Smooth muscle cell (in vitro differentiated cells): ENCODE results near the gene NRBF2. TPM values are rescaled to one million over a fixed set of nuclear protein-coding genes. Genes with fewer than 3 reads are reported as not detected.

ENCODE experiments used
- DNase-seq: peaks from one replicate; lab custom pipeline; 2025; ENCODE audit not compliant: unreplicated experiment; lab: John Stamatoyannopoulos, UW
- H2AFZ ChIP-seq: fragments of 200-600 bp; sonication (generic); 2 replicates; pipeline ENCODE4 v1.6.0; 2016; ENCODE audit warnings: antibody characterized with exemption, low read depth, mild to moderate bottlenecking
- H3F3A ChIP-seq: fragments of 200-600 bp; sonication (generic); 2 replicates; pipeline ENCODE4 v1.6.0; 2017; ENCODE audit warnings: antibody characterized with exemption, low read depth
- H3K27ac ChIP-seq: fragments of 200-600 bp; sonication (generic); 2 replicates; pipeline ENCODE4 v1.5.1; 2016; ENCODE audit warnings: low read depth, mild to moderate bottlenecking
- H3K27me3 ChIP-seq: fragments of 200-600 bp; sonication (generic); 2 replicates; pipeline ENCODE4 v1.6.1; 2016; ENCODE audit warnings: low read depth, mild to moderate bottlenecking
- H3K36me3 ChIP-seq: fragments of 200-600 bp; sonication (generic); 2 replicates; pipeline ENCODE4 v1.5.1; 2016; ENCODE audit warnings: low read depth
- H3K4me1 ChIP-seq: fragments of 200-600 bp; sonication (generic); 2 replicates; pipeline ENCODE4 v1.5.1; 2016; ENCODE audit warnings: low read depth
- H3K4me2 ChIP-seq: fragments of 200-600 bp; sonication (generic); 2 replicates; pipeline ENCODE4 v1.6.0; 2016; ENCODE audit warnings: mild to moderate bottlenecking
- H3K4me3 ChIP-seq: fragments of 200-600 bp; sonication (generic); 2 replicates; pipeline ENCODE4 v1.5.1; 2016; ENCODE audit warnings: mild to moderate bottlenecking
- H3K79me2 ChIP-seq: fragments of 200-600 bp; sonication (generic); 2 replicates; pipeline ENCODE4 v1.6.0; 2016; ENCODE audit warnings: low read depth, mild to moderate bottlenecking
- H3K9ac ChIP-seq: fragments of 200-600 bp; sonication (generic); 2 replicates; pipeline ENCODE4 v1.6.0; 2016; ENCODE audit warnings: low read depth
- H3K9me3 ChIP-seq: fragments of 200-600 bp; sonication (generic); replicated peaks from 2 replicates; pipeline ENCODE4 v1.5.1; 2016; ENCODE audit warnings: low read depth
- H4K20me1 ChIP-seq: fragments of 200-600 bp; sonication (generic); 2 replicates; pipeline ENCODE4 v1.6.0; 2016; ENCODE audit warnings: low read depth
- WGBS: methylation state at CpG from one replicate; pipeline ENCODE4 v1.1.7; 2016; ENCODE audit warnings: low lambda C conversion rate; 5-methylcytosine and 5-hydroxymethylcytosine counted together
- polyA plus RNA-seq: library from polyadenylated mRNA; unstranded; fragments of >200 nt; fragmentation: Nextera tagmentation; extraction: Ambion mirVana; gene quantifications from 2 replicates; pipeline ENCODE4 v1.2.1, GENCODE V29; 2016
- total RNA-seq: library from RNA; depleted of rRNA; stranded (reverse); fragments of >200 nt; gene quantifications from 2 replicates; pipeline ENCODE4 v1.2.3, GENCODE V29; 2014
- TF ChIP-seq, protein P1 (sequence below): fragments of 200-600 bp; sonication (generic); IDR thresholded peaks from 2 replicates; pipeline ENCODE4 v1.5.1; 2017; ENCODE audit warnings: borderline replicate concordance, mild to moderate bottlenecking, antibody characterized with exemption; ENCODE audit not compliant: insufficient read depth, poor library complexity, severe bottlenecking

The NRBF2 gene
- total and polyA plus RNA-seq, 2 experiments from 2014 or later = 61.9 to 65.5 TPM

DNA sequence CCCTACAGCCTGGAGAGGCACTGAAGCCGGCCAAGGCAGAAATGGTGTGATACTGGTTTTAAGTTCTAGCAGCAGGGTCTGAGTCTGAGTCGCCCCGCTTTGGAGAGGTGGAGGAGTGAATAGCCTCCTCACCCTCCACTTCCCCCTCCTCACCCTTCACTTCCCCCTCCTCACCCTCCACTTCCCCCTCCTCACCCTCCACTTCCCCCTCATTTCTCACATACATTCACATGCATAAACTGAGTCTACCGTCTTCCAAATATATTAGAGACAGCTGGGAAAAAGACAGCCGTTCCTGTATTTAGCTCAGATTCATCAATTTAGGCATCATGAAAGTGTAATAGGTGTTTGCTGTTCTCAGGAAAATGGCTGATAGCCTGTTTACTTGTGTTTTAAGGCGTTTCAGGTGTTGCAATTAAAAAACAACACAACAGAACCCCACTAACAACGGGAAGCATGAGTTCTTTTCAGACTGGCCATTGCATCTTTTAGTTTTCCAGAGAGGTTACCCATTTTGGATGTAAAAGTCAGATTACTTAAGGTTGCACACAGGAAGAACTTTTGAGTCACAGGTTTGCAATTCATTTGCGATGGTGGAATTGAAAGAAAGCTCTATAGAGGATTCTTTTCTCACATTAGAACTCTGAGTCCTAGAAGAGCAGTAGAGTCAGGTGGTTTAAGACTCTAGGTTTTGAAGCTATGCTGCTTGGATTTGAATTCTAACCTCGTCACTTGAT is 861 bp downstream of the NRBF2 start:
- Histone ChIP-seq H3K4me1 (peaks cover 14% of the 10 kb centered on the region), H3K4me2 (peak overlapping the region; percentile 99), H3K27me3 (no peaks in the 10 kb centered on the region), H3F3A (no peaks in the 10 kb centered on the region), H4K20me1 (peaks cover 49% of the 10 kb centered on the region), H3K36me3 (no peaks in the 10 kb centered on the region), H3K27ac (peak overlapping the region; percentile 94), H3K9ac (peak overlapping the region; percentile 98), H3K9me3 (no peaks in the 10 kb centered on the region), H3K79me2 (peaks cover 57% of the 10 kb centered on the region), H3K4me3 (peak overlapping the region; percentile 96), H2AFZ (peak overlapping the region; percentile 67)
- TF ChIP-seq, protein P1, sequence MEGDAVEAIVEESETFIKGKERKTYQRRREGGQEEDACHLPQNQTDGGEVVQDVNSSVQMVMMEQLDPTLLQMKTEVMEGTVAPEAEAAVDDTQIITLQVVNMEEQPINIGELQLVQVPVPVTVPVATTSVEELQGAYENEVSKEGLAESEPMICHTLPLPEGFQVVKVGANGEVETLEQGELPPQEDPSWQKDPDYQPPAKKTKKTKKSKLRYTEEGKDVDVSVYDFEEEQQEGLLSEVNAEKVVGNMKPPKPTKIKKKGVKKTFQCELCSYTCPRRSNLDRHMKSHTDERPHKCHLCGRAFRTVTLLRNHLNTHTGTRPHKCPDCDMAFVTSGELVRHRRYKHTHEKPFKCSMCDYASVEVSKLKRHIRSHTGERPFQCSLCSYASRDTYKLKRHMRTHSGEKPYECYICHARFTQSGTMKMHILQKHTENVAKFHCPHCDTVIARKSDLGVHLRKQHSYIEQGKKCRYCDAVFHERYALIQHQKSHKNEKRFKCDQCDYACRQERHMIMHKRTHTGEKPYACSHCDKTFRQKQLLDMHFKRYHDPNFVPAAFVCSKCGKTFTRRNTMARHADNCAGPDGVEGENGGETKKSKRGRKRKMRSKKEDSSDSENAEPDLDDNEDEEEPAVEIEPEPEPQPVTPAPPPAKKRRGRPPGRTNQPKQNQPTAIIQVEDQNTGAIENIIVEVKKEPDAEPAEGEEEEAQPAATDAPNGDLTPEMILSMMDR = no peak
- WGBS = 14% methylated on average over 9 of the region's 9 CpGs
- no peak for DNase-seq

DNA sequence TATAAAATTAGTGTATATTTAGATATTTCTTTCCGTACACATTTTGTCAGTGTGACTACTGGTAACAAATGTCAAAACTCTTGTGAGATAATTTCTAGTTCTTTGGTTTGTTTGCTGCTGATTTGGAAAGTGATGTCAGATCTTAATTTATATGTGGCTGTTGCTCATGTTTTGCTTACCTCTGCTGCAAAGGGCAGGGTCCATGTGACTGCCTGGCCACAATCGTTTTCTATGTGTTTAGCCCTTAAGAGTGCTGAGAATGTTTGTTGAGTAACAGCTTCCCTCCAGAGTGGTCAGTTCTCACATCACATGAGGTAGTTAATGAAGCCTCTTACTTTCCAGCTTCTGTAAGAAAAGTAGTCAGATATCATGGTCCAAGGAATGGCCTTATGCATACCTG is 4.2 kb downstream of the NRBF2 start:
- Histone ChIP-seq H4K20me1 (peaks cover 82% of the 10 kb centered on the region), H3K27me3 (no peaks in the 10 kb centered on the region), H3K4me1 (peaks cover 14% of the 10 kb centered on the region), H3K4me2 (peak overlapping the region; percentile 41), H3K9me3 (no peaks in the 10 kb centered on the region), H3K36me3 (no peaks in the 10 kb centered on the region), H3K79me2 (peaks cover 90% of the 10 kb centered on the region), H3F3A (no peaks in the 10 kb centered on the region), H3K27ac (peak overlapping the region; percentile 30), H3K9ac (no peak overlapping the region), H2AFZ (no peak overlapping the region), H3K4me3 (no peak overlapping the region)
- DNase-seq = no peak
- 54% methylated on average over 2 of the region's 2 CpGs for WGBS
- TF ChIP-seq, protein P1 = no peak

DNA sequence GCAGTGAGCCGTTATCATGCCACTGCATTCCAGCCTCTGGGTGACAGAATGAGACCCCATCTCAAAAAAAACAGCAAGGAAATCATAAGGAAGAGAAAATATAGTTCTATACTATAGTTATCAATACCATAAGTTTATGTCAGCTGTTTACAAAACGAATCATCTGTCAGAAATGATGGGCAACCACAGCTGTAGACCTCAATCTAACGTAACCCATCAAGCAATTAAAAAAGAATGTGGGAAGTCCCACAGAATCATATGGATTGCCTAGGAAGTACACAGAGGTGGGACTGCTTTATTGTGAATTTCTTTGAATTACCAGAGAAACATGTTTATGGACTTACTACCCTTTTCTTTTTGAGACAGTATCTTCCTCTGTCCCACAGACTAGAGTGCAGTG is 6.9 kb downstream of the NRBF2 start:
- TF ChIP-seq, protein P1 = no peak
- no peak overlapping the region for H3K4me2 ChIP-seq
- peaks cover 99% of the 10 kb centered on the region for H3K79me2 ChIP-seq
- H3K9me3 ChIP-seq = no peaks in the 10 kb centered on the region
- peaks cover 100% of the 10 kb centered on the region for H4K20me1 ChIP-seq
- no peaks in the 10 kb centered on the region for H3F3A ChIP-seq
- no peak overlapping the region for H2AFZ ChIP-seq
- H3K36me3 ChIP-seq = no peaks in the 10 kb centered on the region
- WGBS = 66% methylated on average over 3 of the region's 3 CpGs
- H3K4me3 ChIP-seq = no peak overlapping the region
- peaks cover 3% of the 10 kb centered on the region for H3K4me1 ChIP-seq
- H3K27me3 ChIP-seq = no peaks in the 10 kb centered on the region
- DNase-seq = no peak
- H3K27ac ChIP-seq = no peak overlapping the region
- no peak overlapping the region for H3K9ac ChIP-seq

DNA sequence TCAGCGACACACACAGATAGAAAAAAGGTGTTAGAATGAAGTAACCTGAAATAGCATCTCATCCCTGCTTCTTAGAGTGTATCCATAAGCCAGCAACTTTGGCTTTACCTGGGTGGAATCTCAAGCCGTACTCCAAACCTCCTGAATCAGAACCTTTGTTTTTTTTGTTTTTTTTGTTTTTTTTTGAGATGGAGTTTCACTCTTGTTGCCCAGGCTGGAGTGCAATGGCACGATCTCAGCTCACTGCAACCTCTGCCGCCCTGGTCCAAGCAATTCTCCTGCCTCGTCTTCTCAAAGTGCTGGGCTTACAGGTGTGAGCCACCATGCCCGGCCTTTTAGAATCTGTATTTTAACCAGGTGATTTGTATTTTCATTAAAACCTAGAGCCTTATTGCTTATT is 9.0 kb downstream of the NRBF2 start:
- no peak for DNase-seq
- Histone ChIP-seq H3K27me3 (no peaks in the 10 kb centered on the region), H3K36me3 (no peaks in the 10 kb centered on the region), H3K9ac (no peak overlapping the region), H4K20me1 (peaks cover 100% of the 10 kb centered on the region), H3K4me2 (no peak overlapping the region), H3K4me3 (no peak overlapping the region), H3F3A (no peaks in the 10 kb centered on the region), H3K27ac (no peak overlapping the region), H3K79me2 (peaks cover 99% of the 10 kb centered on the region), H3K4me1 (no peaks in the 10 kb centered on the region), H3K9me3 (no peaks in the 10 kb centered on the region), H2AFZ (no peak overlapping the region)
- 95% methylated on average over 6 of the region's 6 CpGs for WGBS
- TF ChIP-seq, protein P1 = no peak
